NT2/D1 (cell line): ENCODE measurements around the gene NRXN3.

Experiments
- DNase-seq: peaks from one replicate; pipeline ENCODE4 v3.0.0-alpha.2; 2011; ENCODE audit warnings: low read depth, low spot score
- H3K27me3 ChIP-seq: 2 replicates; pipeline ENCODE4 v1.6.0; 2011; ENCODE audit warnings: mild to moderate bottlenecking; ENCODE audit not compliant: insufficient read length, insufficient read depth
- H3K36me3 ChIP-seq: 2 replicates; pipeline ENCODE4 v1.6.1; 2011; ENCODE audit warnings: mild to moderate bottlenecking, low read length, mixed read lengths; ENCODE audit not compliant: insufficient read depth, insufficient read length
- H3K4me1 ChIP-seq: 2 replicates; pipeline ENCODE4 v1.5.1; 2011; ENCODE audit not compliant: insufficient read depth, insufficient read length
- H3K4me3 ChIP-seq: 2 replicates; pipeline ENCODE4 v1.5.1; 2011; ENCODE audit warnings: low read depth; ENCODE audit not compliant: insufficient read length
- H3K9ac ChIP-seq: 2 replicates; pipeline ENCODE4 v1.6.0; 2011; ENCODE audit warnings: low read depth; ENCODE audit not compliant: insufficient read length
- H3K9me3 ChIP-seq: 2 replicates; pipeline ENCODE4 v1.5.1; 2011; ENCODE audit warnings: mild to moderate bottlenecking, low read length; ENCODE audit not compliant: insufficient read depth
- SUZ12 ChIP-seq: IDR thresholded peaks from 2 replicates; pipeline ENCODE4 v1.6.1; 2011; ENCODE audit not compliant: insufficient read length, insufficient read depth; ENCODE audit errors: extremely low read depth
- YY1 ChIP-seq: IDR thresholded peaks from 2 replicates; pipeline ENCODE4 v1.6.1; 2011; ENCODE audit not compliant: insufficient read length, insufficient read depth
- ZNF274 ChIP-seq: IDR thresholded peaks from 2 replicates; pipeline ENCODE4 v1.6.1; 2011; ENCODE audit warnings: mild to moderate bottlenecking, low read depth, low read length

Gene NRXN3

DNA sequence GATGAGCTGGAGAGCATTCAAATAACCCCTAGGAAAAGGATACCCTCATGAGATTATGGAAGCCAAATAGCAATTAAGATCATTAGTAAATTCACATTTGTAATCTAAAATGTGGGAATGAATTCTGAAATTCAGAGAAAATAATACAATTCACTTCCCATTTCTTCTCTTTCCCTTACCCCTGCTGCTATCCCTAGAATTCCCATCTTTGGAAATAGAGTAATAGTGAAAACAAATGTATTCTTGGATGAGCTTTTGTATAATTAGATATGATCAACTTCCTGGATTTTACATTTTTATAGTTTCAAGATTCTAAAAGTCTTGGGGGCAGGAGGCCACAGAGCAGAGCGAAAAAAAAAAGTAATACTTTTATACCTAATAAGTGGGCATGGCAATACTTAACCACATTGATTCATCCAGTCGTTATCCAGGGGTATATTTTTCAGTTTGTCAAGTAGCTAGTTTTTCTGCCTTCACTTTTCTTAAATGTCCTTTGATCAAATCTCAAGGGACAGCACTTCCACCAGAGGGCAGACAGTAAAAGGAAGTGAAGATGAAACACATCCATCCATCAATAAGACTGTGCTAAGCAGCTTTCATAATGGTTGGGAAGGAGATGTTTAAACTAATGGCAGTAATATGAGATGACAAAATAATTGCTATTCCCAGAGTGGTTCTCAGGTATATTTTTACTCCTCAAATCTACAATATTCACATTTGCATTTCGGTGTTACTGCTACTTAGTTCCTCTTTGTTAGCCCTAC lies 1639.9 kb downstream of the NRXN3 start:
- Histone ChIP-seq H3K9me3 (no peaks in the 10 kb centered on the region), H3K9ac (no peak overlapping the region), H3K36me3 (no peaks in the 10 kb centered on the region), H3K4me3 (no peak overlapping the region), H3K4me1 (no peaks in the 10 kb centered on the region), H3K27me3 (no peaks in the 10 kb centered on the region)
- no peak for DNase-seq
- TF ChIP-seq SUZ12 (no peak), YY1 (no peak), ZNF274 (no peak)

- H3K27me3 ChIP-seq, result peaks cover 14% of the 10 kb centered on the region
- H3K4me1 ChIP-seq, result no peaks in the 10 kb centered on the region
- H3K9ac ChIP-seq, result no peak overlapping the region
- no peaks in the 10 kb centered on the region for H3K9me3 ChIP-seq
- TF ChIP-seq SUZ12, result no peak
- no peak for TF ChIP-seq ZNF274
- no peak for TF ChIP-seq YY1
- no peak for DNase-seq
- no peak overlapping the region for H3K4me3 ChIP-seq
- no peaks in the 10 kb centered on the region for H3K36me3 ChIP-seq
Measured at GRCh38 chr14:79820866-79821535, 1650.8 kb downstream of the NRXN3 start.

DNA sequence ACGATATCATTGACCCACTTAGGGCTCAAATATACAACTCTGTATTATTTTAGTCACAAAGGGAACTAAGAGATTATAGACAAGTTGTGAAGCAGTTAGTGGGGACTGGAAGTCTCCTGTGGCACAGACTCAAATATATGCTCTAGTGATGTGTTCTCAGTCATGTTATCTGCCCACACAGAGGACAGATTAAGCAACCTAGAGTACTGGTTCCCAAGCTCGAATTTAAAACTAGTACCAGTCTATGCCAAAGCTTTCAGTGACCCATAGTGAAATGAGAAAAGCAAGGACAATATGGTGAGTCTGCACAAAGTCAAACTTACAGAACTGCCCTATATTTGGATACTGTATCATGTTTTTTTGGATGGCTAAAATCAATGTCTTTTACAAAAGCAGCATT lies 1651.9 kb downstream of the NRXN3 start:
- Histone ChIP-seq H3K4me3 (no peak overlapping the region), H3K4me1 (no peaks in the 10 kb centered on the region), H3K27me3 (peaks cover 14% of the 10 kb centered on the region), H3K9me3 (no peaks in the 10 kb centered on the region), H3K9ac (no peak overlapping the region), H3K36me3 (no peaks in the 10 kb centered on the region)
- TF ChIP-seq ZNF274, result no peak
- TF ChIP-seq YY1, result no peak
- no peak for TF ChIP-seq SUZ12
- DNase-seq, result no peak

DNA sequence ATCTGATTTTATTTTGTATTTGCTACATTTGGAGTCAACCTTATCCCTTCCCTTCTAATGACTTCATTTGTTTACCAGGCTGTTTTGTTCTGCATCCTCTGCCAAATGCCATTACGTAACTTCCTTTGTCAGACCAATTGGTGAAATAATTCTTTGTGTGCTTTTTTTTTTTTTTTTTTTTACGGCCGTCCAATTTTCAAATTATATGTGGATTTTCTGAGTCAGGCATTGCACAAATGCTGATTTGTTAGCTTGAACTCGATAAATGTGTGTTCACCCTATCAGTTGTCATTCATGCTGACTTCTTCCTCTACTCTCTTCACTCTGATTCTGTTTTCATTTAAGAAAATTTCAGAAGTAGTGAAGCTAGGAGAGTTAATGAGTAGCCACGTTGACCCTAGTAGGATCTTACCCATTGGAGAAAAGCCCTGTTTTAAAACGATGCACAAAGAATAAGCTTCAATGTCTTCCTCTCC lies 1654.9 kb downstream of the NRXN3 start:
- Histone ChIP-seq H3K4me3 (no peak overlapping the region), H3K4me1 (no peaks in the 10 kb centered on the region), H3K27me3 (peaks cover 4% of the 10 kb centered on the region), H3K9ac (no peak overlapping the region), H3K9me3 (no peaks in the 10 kb centered on the region), H3K36me3 (no peaks in the 10 kb centered on the region)
- no peak for DNase-seq
- TF ChIP-seq SUZ12 (no peak), ZNF274 (no peak)

GRCh38 chr14:79826362-79826761 lies 1656.2 kb downstream of the NRXN3 start:
- no peak for TF ChIP-seq SUZ12
- no peak for DNase-seq
- no peaks in the 10 kb centered on the region for H3K4me1 ChIP-seq
- H3K9ac ChIP-seq, result no peak overlapping the region
- no peaks in the 10 kb centered on the region for H3K36me3 ChIP-seq
- peaks cover 2% of the 10 kb centered on the region for H3K27me3 ChIP-seq
- no peaks in the 10 kb centered on the region for H3K9me3 ChIP-seq
- no peak overlapping the region for H3K4me3 ChIP-seq

DNA sequence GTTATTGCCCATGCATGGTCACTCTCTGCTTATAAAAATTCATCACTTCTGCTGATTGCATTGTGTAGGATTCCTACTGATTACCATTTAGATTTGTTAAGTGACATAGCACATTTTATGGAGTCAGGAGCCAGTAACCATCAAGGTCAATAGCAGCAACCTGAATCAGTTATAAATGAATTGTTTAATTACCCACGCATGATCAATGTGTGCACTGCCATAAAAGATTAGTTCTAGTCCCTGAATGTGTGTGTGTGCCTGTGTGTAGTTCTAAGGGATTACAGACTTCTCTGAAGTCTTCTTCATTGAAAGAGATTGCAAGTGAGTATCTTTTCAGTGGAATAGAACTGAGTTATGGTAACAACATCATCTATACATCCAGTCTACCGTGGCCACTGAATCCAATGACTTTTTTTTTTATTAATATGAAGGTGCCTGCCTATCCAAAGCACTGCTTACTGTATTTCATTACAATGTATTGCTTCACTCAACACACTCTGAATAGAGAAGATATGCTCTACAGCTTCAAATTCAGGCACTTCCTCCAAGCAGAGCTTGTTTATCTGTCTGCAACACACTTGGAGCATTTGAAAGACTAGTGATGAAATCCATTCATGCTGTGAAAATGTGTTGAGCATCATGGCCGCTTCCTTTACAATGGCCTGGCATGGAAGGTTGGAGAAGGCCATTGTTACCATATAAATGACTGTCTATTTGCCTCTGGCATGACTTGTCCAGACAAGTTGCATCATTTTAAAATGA lies 1659.4 kb downstream of the NRXN3 start:
- Histone ChIP-seq H3K4me3 (no peak overlapping the region), H3K27me3 (no peaks in the 10 kb centered on the region), H3K9me3 (no peaks in the 10 kb centered on the region), H3K36me3 (no peaks in the 10 kb centered on the region), H3K9ac (no peak overlapping the region), H3K4me1 (no peaks in the 10 kb centered on the region)
- TF ChIP-seq YY1 (no peak), SUZ12 (no peak), ZNF274 (no peak)
- no peak for DNase-seq
